Uterus (tissue), 2 donors: ENCODE data around the gene TMEM92.

Source experiments
- CTCF ChIP-seq, 4 experiments: fragments of 200-600 bp in 2 of 4; fragments of 450-650 bp in 2 of 4; sonication (generic) in 2 of 4; IDR thresholded peaks; one replicate each; pipeline ENCODE4 v1.5.1; 2016 to 2019; ENCODE audit warnings: antibody characterized with exemption in 4 of 4, mild to moderate bottlenecking in 2 of 4, moderate library complexity in 1 of 4
- POLR2A ChIP-seq, 2 donors: fragments of 450-650 bp; IDR thresholded peaks; one replicate each; pipeline ENCODE4 v1.6.1; 2016; ENCODE audit warnings: antibody characterized with exemption in 2 of 2, mild to moderate bottlenecking in 1 of 2, moderate library complexity in 1 of 2

- no peak for TF ChIP-seq CTCF (IDR thresholded peaks at IDR 0.05)
- no peak for TF ChIP-seq POLR2A (IDR thresholded peaks at IDR 0.05)
Measured at GRCh38 chr17:50234581-50234980, 39.7 kb upstream of the TMEM92 start.
